ENCODE measurements around the gene GNG5. TPM values are rescaled to one million over a fixed set of nuclear protein-coding genes. Genes with fewer than 3 reads are reported as not detected.
"Not testable (repeated sequence)": the region's sequence is repeated elsewhere in the genome, so short reads cannot be mapped to it uniquely, and the experiment has no call there.

The GNG5 gene
- total RNA-seq, 1 donor = 54.1 TPM

DNA sequence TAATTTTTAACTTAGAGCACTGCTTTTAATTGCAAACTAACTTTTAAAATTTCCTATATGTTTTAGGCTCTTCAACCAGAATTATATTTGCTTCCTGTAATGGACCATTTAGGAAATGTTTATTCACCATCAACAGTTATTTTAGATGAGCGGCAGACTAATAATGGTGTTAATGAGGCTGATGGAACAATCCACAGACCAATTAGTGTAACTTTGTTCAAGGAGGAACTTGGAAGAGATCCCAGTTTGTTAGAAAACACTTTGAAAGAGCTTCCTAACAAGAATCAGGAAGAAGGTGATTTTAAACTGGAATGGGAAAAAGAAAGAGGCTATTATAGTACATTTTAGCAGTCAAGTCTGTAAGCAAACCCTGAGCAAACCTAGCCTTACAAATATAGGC lies 19.4 kb upstream of the GNG5 start:
- no peak overlapping the region for H3K4me3 ChIP-seq (ENCODE audit: low read depth, low read length)
- TF ChIP-seq, protein P1, sequence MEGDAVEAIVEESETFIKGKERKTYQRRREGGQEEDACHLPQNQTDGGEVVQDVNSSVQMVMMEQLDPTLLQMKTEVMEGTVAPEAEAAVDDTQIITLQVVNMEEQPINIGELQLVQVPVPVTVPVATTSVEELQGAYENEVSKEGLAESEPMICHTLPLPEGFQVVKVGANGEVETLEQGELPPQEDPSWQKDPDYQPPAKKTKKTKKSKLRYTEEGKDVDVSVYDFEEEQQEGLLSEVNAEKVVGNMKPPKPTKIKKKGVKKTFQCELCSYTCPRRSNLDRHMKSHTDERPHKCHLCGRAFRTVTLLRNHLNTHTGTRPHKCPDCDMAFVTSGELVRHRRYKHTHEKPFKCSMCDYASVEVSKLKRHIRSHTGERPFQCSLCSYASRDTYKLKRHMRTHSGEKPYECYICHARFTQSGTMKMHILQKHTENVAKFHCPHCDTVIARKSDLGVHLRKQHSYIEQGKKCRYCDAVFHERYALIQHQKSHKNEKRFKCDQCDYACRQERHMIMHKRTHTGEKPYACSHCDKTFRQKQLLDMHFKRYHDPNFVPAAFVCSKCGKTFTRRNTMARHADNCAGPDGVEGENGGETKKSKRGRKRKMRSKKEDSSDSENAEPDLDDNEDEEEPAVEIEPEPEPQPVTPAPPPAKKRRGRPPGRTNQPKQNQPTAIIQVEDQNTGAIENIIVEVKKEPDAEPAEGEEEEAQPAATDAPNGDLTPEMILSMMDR (IDR thresholded peaks at IDR 0.05; ENCODE audit: insufficient read depth, low read length) = no peak
- DNase-seq (ENCODE audit: low read depth) = no peak

DNA sequence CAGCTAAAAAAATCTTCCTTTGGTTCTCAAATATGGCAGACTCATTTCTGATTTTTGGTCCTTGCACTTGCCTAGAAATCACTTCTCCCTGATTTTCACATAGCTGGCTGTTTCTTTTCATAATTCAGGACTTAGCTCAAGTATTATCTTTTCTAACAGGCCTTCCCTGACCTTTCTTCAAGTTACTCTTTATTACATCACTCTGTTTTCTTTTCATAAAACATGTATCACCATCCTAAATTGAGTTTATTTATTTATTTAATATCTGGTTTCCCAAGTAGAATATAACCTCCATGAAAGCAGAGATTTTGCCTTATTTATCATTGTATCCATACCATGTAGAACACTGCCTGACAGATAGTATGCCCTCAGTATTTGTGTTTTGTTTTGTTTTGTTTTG lies 18.2 kb upstream of the GNG5 start:
- TF ChIP-seq, protein P1 (IDR thresholded peaks at IDR 0.05; ENCODE audit: insufficient read depth, low read length) = no peak
- DNase-seq (ENCODE audit: low read depth) = peak; percentile 23
- H3K4me3 ChIP-seq (ENCODE audit: low read depth, low read length) = no peak overlapping the region

DNA sequence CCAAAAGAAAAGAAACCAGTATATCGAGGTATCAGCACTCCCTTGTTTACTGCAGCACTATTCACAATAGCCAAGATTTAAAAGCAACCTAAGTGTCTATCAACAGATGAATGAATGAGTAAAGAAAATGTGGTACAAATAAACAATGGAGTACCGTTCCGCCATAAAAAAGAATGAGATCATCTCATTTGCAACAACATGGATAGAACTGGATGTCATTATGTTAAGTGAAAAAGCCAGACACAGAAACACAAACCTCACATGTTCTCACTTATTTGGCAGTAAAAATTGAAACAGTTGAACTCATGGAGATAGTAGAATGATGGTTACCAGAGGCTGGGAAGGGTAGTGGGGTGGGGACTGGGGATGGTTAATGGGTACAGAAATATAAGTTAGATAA lies 4.3 kb upstream of the GNG5 start:
- DNase-seq (ENCODE audit: low read depth) = no peak
- no peak overlapping the region for H3K4me3 ChIP-seq (ENCODE audit: low read depth, low read length)
- TF ChIP-seq, protein P1 (IDR thresholded peaks at IDR 0.05; ENCODE audit: insufficient read depth, low read length) = no peak

DNA sequence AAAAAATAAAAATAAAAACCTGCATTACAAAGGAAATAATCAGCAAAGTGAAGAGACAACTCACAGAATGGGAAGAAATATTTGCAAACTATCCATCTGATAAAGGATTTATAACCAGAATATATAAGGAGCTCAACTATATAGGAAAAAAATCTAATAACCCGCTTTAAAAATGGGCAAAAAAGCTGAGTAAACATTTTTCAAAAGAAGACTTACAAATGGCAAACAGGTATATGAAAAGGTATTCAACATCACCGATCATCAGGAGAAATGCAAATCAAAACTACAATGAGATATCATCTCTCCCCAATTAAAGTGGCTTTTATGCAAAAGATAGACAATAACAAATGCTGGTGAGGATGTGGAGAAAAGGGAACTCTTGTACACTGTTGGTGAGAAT lies 3.8 kb upstream of the GNG5 start:
- no peak for DNase-seq (ENCODE audit: low read depth)
- TF ChIP-seq, protein P1 (IDR thresholded peaks at IDR 0.05; ENCODE audit: insufficient read depth, low read length) = no peak
- H3K4me3 ChIP-seq (ENCODE audit: low read depth, low read length) = no peak overlapping the region

DNA sequence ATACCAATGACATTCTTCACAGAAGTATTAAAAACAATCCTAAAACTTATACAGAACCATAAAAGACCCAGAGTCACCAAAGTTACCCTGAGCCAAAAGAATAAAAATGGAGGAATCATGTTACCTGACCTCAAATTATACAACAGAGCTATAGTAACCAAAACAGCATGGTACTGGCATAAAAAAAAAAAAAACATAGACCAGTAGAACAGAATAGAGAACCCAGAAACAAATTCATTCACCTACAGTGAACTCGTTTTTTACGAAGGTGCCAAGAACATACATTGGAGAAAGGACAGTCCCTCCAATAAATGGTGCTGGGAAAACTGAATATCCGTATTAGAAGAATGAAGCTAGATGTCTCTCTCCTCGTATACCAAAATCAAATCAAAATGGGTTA lies 2.6 kb upstream of the GNG5 start:
- DNase-seq (ENCODE audit: low read depth) = no peak
- TF ChIP-seq, protein P1 (IDR thresholded peaks at IDR 0.05; ENCODE audit: insufficient read depth, low read length) = no peak
- no peak overlapping the region for H3K4me3 ChIP-seq (ENCODE audit: low read depth, low read length)

DNA sequence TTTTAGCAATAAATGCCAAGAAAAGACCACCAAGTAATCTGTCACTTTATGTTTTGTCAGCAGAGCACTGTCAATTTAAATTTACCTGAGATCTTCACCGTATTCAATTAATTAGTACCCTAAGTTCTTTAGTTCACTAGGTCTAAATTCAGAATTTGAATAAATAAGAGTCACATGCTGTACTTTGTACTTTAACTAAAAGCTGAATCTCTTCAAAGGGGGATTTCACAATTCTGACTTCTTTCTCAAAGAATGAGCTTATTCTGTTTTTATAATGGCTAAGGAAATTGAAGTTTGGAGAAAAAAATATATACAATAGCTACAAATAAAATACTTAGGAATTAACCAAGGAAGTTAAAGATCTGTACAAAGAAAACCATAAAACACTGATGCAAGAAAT lies 2.1 kb upstream of the GNG5 start:
- H3K4me3 ChIP-seq (ENCODE audit: low read depth, low read length) = no peak overlapping the region
- no peak for DNase-seq (ENCODE audit: low read depth)
- TF ChIP-seq, protein P1 (IDR thresholded peaks at IDR 0.05; ENCODE audit: insufficient read depth, low read length) = no peak

DNA sequence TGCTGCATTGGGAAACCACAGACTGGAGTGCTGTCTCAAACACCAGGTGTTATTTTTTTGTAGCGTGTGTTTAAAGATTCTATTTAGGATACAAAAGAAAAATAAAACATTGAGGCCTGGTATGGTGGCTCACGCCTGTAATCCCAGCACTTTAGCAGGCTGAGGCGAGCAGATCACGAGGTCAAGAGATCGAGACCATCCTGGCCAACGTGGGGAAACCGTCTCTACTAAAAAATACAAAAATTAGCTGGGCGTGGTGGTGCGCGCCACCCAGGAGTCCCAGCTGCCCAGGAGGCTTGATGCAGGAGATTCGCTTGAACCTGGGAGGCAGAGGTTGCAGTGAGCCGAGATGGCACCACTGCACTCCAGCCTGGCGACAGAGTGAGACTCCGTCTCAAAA lies 1.5 kb upstream of the GNG5 start:
- DNase-seq (ENCODE audit: low read depth) = not testable (repeated sequence)

More for the DNA sequence above, 1.5 kb upstream of the GNG5 start:
- H3K4me3 ChIP-seq (ENCODE audit: low read depth, low read length) = not testable (repeated sequence)
